ENCODE data around the gene GGN. TPM values are rescaled to one million over a fixed set of nuclear protein-coding genes. Genes with fewer than 3 reads are reported as not detected.
A peak's percentile ranks its signal among the peaks of the same experiment; 100 is the strongest.

The GGN gene
- total and polyA plus RNA-seq, 2 experiments from 2014 or later, result 0.60 to 1.1 TPM

GRCh38 chr19:38375098-38375493 lies 12.7 kb downstream of the GGN start:
- WGBS (ENCODE audit: low lambda C conversion rate, missing lambda C conversion rate), result 2% methylated on average over 18 of the region's 18 CpGs
- peak overlapping the region; percentile 65 for H3K4me3 ChIP-seq
- H3K79me2 ChIP-seq, result peaks cover 44% of the 10 kb centered on the region
- peak overlapping the region; percentile 94 for H3K4me2 ChIP-seq
- H3K27ac ChIP-seq, result peak overlapping the region; percentile 94
- H3K4me1 ChIP-seq (ENCODE audit: insufficient read depth), result peaks cover 10% of the 10 kb centered on the region
- no peak for TF ChIP-seq EZH2 (IDR thresholded peaks at IDR 0.05; ENCODE audit: borderline replicate concordance)
- H2AFZ ChIP-seq, result peak overlapping the region; percentile 39
- H3K36me3 ChIP-seq (replicated peaks; ENCODE audit: insufficient read depth, low read depth), result no peaks in the 10 kb centered on the region
- no peak for DNase-seq (ENCODE audit: low spot score)
- H3K27me3 ChIP-seq, result no peaks in the 10 kb centered on the region
- no peaks in the 10 kb centered on the region for H3K9me2 ChIP-seq (replicated peaks; ENCODE audit: insufficient read depth)
- peaks cover 28% of the 10 kb centered on the region for H4K20me1 ChIP-seq (ENCODE audit: insufficient read depth, poor library complexity, severe bottlenecking)
- H3K9me3 ChIP-seq (ENCODE audit: low read depth), result no peaks in the 10 kb centered on the region

GRCh38 chr19:38374332-38375097 lies 13.3 kb downstream of the GGN start, which contains the start of gene PSMD8:
Gene PSMD8 (plus strand): TSS chr19:38374571. CDS start chr19:38374602, 31 bp downstream.
- peak within 1 kb of the TSS; percentile 94 for H3K27ac ChIP-seq

GRCh38 chr19:38373907-38374331 lies 13.9 kb downstream of the GGN start:
- H3K4me3 ChIP-seq, result peak overlapping the region; percentile 10
- WGBS (ENCODE audit: low lambda C conversion rate, missing lambda C conversion rate), result 78% methylated on average over 6 of the region's 6 CpGs

More at GRCh38 chr19:38374332-38375097, 13.3 kb downstream of the GGN start, which contains the start of gene PSMD8:
- H3K79me2 ChIP-seq, result peaks cover 44% of the 10 kb centered on the region
- H3K27me3 ChIP-seq, result no peaks in the 10 kb centered on the region
- peaks cover 28% of the 10 kb centered on the region for H4K20me1 ChIP-seq (ENCODE audit: insufficient read depth, poor library complexity, severe bottlenecking)
- H2AFZ ChIP-seq, result peak within 1 kb of the TSS; percentile 67
- peak within 1 kb of the TSS; percentile 94 for H3K4me2 ChIP-seq
- H3K9me3 ChIP-seq (ENCODE audit: low read depth), result no peaks in the 10 kb centered on the region
- peak within 1 kb of the TSS; percentile 65 for H3K4me3 ChIP-seq
- H3K36me3 ChIP-seq (replicated peaks; ENCODE audit: insufficient read depth, low read depth), result no peaks in the 10 kb centered on the region
- no peaks in the 10 kb centered on the region for H3K9me2 ChIP-seq (replicated peaks; ENCODE audit: insufficient read depth)
- WGBS (ENCODE audit: low lambda C conversion rate, missing lambda C conversion rate), result 1% methylated on average over 62 of the region's 65 CpGs
- H3K4me1 ChIP-seq (ENCODE audit: insufficient read depth), result peaks cover 10% of the 10 kb centered on the region
- peak; percentile 100 for DNase-seq (ENCODE audit: low spot score)
- TF ChIP-seq EZH2phosphoT487 (IDR thresholded peaks at IDR 0.05; ENCODE audit: low read depth, severe bottlenecking, unreplicated experiment) (no peak), CTCF (IDR thresholded peaks at IDR 0.05; ENCODE audit: poor library complexity) (no peak), EZH2 (IDR thresholded peaks at IDR 0.05; ENCODE audit: borderline replicate concordance) (no peak)

GRCh38 chr19:38371081-38371480 lies 16.8 kb downstream of the GGN start:
- Histone ChIP-seq H3K4me2 (no peak overlapping the region), H3K9me2 (replicated peaks; ENCODE audit: insufficient read depth) (no peaks in the 10 kb centered on the region), H3K36me3 (replicated peaks; ENCODE audit: insufficient read depth, low read depth) (no peaks in the 10 kb centered on the region), H3K27me3 (no peaks in the 10 kb centered on the region), H2AFZ (no peak overlapping the region), H3K4me3 (no peak overlapping the region), H3K9me3 (ENCODE audit: low read depth) (no peaks in the 10 kb centered on the region), H3K4me1 (ENCODE audit: insufficient read depth) (peaks cover 7% of the 10 kb centered on the region), H3K79me2 (peaks cover 12% of the 10 kb centered on the region), H4K20me1 (ENCODE audit: insufficient read depth, poor library complexity, severe bottlenecking) (peaks cover 1% of the 10 kb centered on the region), H3K27ac (no peak overlapping the region)
- 88% methylated on average over 6 of the region's 6 CpGs for WGBS (ENCODE audit: low lambda C conversion rate, missing lambda C conversion rate)
- no peak for DNase-seq (ENCODE audit: low spot score)
- TF ChIP-seq EZH2 (IDR thresholded peaks at IDR 0.05; ENCODE audit: borderline replicate concordance) (no peak), EZH2phosphoT487 (IDR thresholded peaks at IDR 0.05; ENCODE audit: low read depth, severe bottlenecking, unreplicated experiment) (no peak), CTCF (IDR thresholded peaks at IDR 0.05; ENCODE audit: poor library complexity) (no peak)

More at GRCh38 chr19:38373907-38374331, 13.9 kb downstream of the GGN start:
- Histone ChIP-seq H3K4me1 (ENCODE audit: insufficient read depth) (peaks cover 10% of the 10 kb centered on the region), H3K27ac (peak overlapping the region; percentile 86), H3K9me2 (replicated peaks; ENCODE audit: insufficient read depth) (no peaks in the 10 kb centered on the region), H4K20me1 (ENCODE audit: insufficient read depth, poor library complexity, severe bottlenecking) (peaks cover 25% of the 10 kb centered on the region), H3K36me3 (replicated peaks; ENCODE audit: insufficient read depth, low read depth) (no peaks in the 10 kb centered on the region), H3K27me3 (no peaks in the 10 kb centered on the region), H3K9me3 (ENCODE audit: low read depth) (no peaks in the 10 kb centered on the region), H3K79me2 (peaks cover 39% of the 10 kb centered on the region), H3K4me2 (peak overlapping the region; percentile 73), H2AFZ (peak overlapping the region; percentile 67)
- no peak for TF ChIP-seq EZH2 (IDR thresholded peaks at IDR 0.05; ENCODE audit: borderline replicate concordance)
- DNase-seq (ENCODE audit: low spot score), result no peak

All from hepatocyte (in vitro differentiated cells).